Peyer's patch (tissue), 4 donors: ENCODE measurements around the gene FKBP9. TPM values are rescaled to one million over a fixed set of nuclear protein-coding genes. Genes with fewer than 3 reads are reported as not detected.
"Not testable (repeated sequence)": the region's sequence is repeated elsewhere in the genome, so short reads cannot be mapped to it uniquely, and the experiment has no call there.

Experiments
- DNase-seq, 3 donors: peaks; one replicate each; pipeline ENCODE4 v3.0.0-alpha.2; 2017 to 2019
- H3K27ac ChIP-seq, 4 donors: fragments of 200-600 bp; sonication (generic); one replicate each; pipeline ENCODE4 v1.5.1; 2016 to 2019
- H3K27me3 ChIP-seq, 2 donors: fragments of 200-600 bp; sonication (generic); one replicate each; pipeline ENCODE4 v1.5.1; 2019
- H3K36me3 ChIP-seq, 3 donors: fragments of 200-600 bp; sonication (generic); one replicate each; pipeline ENCODE4 v1.5.1; 2016 to 2019
- H3K4me1 ChIP-seq, 4 donors: fragments of 200-600 bp; sonication (generic); one replicate each; pipeline ENCODE4 v1.5.1; 2016 to 2019
- H3K4me3 ChIP-seq, 4 donors: fragments of 200-600 bp; sonication (generic); 1 replicate in 3 of 4; 2 replicates in 1 of 4; pipeline ENCODE4 v1.5.1; 2016 to 2019; ENCODE audit warnings: mild to moderate bottlenecking in 1 of 4
- H3K9me3 ChIP-seq, 4 donors: fragments of 200-600 bp; sonication (generic); one replicate each; pipeline ENCODE4 v1.5.1; 2016 to 2019; ENCODE audit warnings: mild to moderate bottlenecking in 1 of 4
- CTCF ChIP-seq, 6 experiments: fragments of 450-650 bp in 4 of 6; fragments of 200-600 bp in 2 of 6; sonication (generic) in 1 of 6; IDR thresholded peaks; one replicate each; pipeline ENCODE4 v1.5.1; 2017 to 2019; ENCODE audit warnings: antibody characterized with exemption in 6 of 6, mild to moderate bottlenecking in 3 of 6, moderate library complexity in 1 of 6
- total RNA-seq, 4 donors: library from RNA; depleted of rRNA; stranded (reverse); fragments of >200 nt; gene quantifications; one replicate each; pipeline ENCODE4 v1.1.0, GENCODE V29; 2016

The FKBP9 gene
- total RNA-seq, 4 donors from 2014 or later, result 93.2 to 145 (median 113) TPM

GRCh38 chr7:32964461-32965159 lies 7.4 kb downstream of the FKBP9 start:
- H3K9me3 ChIP-seq, H3K36me3 ChIP-seq, H3K4me3 ChIP-seq, H3K4me1 ChIP-seq, H3K27ac ChIP-seq, H3K27me3 ChIP-seq: not testable (repeated sequence)
- peak in 4 of 6 experiments; percentile 9 to 54 (median 42) for TF ChIP-seq CTCF (IDR thresholded peaks at IDR 0.05)
- peak in 1 of 3 donors; percentile 54 for DNase-seq

- not testable (repeated sequence) for DNase-seq, H3K4me3 ChIP-seq, H3K27me3 ChIP-seq, H3K9me3 ChIP-seq, H3K27ac ChIP-seq, H3K36me3 ChIP-seq
- H3K4me1 ChIP-seq, result peaks cover 0 to 12% (median 0%) of the 10 kb centered on the region in 4 donors
Observed at GRCh38 chr7:32966489-32967267, 9.4 kb downstream of the FKBP9 start.

- peaks cover 0 to 12% (median 0%) of the 10 kb centered on the region in 4 donors for H3K4me1 ChIP-seq
- H3K4me3 ChIP-seq, H3K36me3 ChIP-seq, H3K27ac ChIP-seq, H3K9me3 ChIP-seq, DNase-seq, H3K27me3 ChIP-seq: not testable (repeated sequence)
Observed at GRCh38 chr7:32967268-32967582, 10.0 kb downstream of the FKBP9 start.

- not testable (repeated sequence) for DNase-seq, H3K4me3 ChIP-seq, H3K27me3 ChIP-seq, H3K4me1 ChIP-seq, H3K9me3 ChIP-seq, H3K36me3 ChIP-seq
- H3K27ac ChIP-seq, result peak overlapping the region in 2 of 4 donors; percentile 13 to 39
Observed at GRCh38 chr7:32971967-32972366, 14.7 kb downstream of the FKBP9 start.

GRCh38 chr7:32977159-32977558 lies 19.9 kb downstream of the FKBP9 start:
- H3K4me3 ChIP-seq, H3K27ac ChIP-seq, H3K9me3 ChIP-seq, H3K4me1 ChIP-seq, H3K36me3 ChIP-seq, DNase-seq, H3K27me3 ChIP-seq: not testable (repeated sequence)

- H3K36me3 ChIP-seq, H3K27ac ChIP-seq, DNase-seq, H3K4me1 ChIP-seq, H3K27me3 ChIP-seq, H3K9me3 ChIP-seq, H3K4me3 ChIP-seq: not testable (repeated sequence)
Observed at GRCh38 chr7:32979246-32979645, 22.0 kb downstream of the FKBP9 start.

GRCh38 chr7:32979902-32980301 lies 22.7 kb downstream of the FKBP9 start:
- H3K27me3 ChIP-seq, H3K9me3 ChIP-seq, H3K4me3 ChIP-seq, H3K4me1 ChIP-seq, H3K27ac ChIP-seq, H3K36me3 ChIP-seq, DNase-seq: not testable (repeated sequence)

GRCh38 chr7:32988148-32988547 lies 30.9 kb downstream of the FKBP9 start:
- not testable (repeated sequence) for H3K4me1 ChIP-seq, DNase-seq, H3K27me3 ChIP-seq, H3K27ac ChIP-seq, H3K9me3 ChIP-seq, H3K4me3 ChIP-seq
- H3K36me3 ChIP-seq, result peaks cover 0 to 14% (median 0%) of the 10 kb centered on the region in 3 donors

- not testable (repeated sequence) for H3K27ac ChIP-seq, DNase-seq
Observed at GRCh38 chr7:32991068-32991585, 33.9 kb downstream of the FKBP9 start.

GRCh38 chr7:32991975-32992700 lies 34.9 kb downstream of the FKBP9 start:
- not testable (repeated sequence) for H3K27me3 ChIP-seq, H3K9me3 ChIP-seq, H3K4me3 ChIP-seq, H3K4me1 ChIP-seq, DNase-seq
- peaks cover 0 to 12% (median 0%) of the 10 kb centered on the region in 3 donors for H3K36me3 ChIP-seq
- peak overlapping the region in 2 of 4 donors; percentile 76 to 78 for H3K27ac ChIP-seq

More at GRCh38 chr7:32991068-32991585, 33.9 kb downstream of the FKBP9 start:
- H3K4me3 ChIP-seq, H3K9me3 ChIP-seq, H3K4me1 ChIP-seq, H3K27me3 ChIP-seq: not testable (repeated sequence)
- H3K36me3 ChIP-seq, result peaks cover 0 to 12% (median 0%) of the 10 kb centered on the region in 3 donors
